GM19468 (cell line): Measurements from ENCODE around the gene ADGRV1.
"Not testable (repeated sequence)": the region's sequence is repeated elsewhere in the genome, so short reads cannot be mapped to it uniquely, and the experiment has no call there.

Experiments used
- ATAC-seq: cut with Tn5 transposase; IDR thresholded peaks from one replicate; pipeline ENCODE4 v1.9.1; 2021; ENCODE audit warnings: mild to moderate bottlenecking, moderate library complexity, moderate number of reproducible peaks; ENCODE audit not compliant: unreplicated experiment; ENCODE audit errors: extremely low read depth

Gene ADGRV1

GRCh38 chr5:91010090-91010489 is 451.5 kb downstream of the ADGRV1 start:
- no peak for ATAC-seq

- ATAC-seq: no peak
These were observed 452.4 kb downstream of the ADGRV1 start for GRCh38 chr5:91011029-91011428.

- not testable (repeated sequence) for ATAC-seq
These were observed 454.3 kb downstream of the ADGRV1 start for GRCh38 chr5:91012867-91013266.

DNA sequence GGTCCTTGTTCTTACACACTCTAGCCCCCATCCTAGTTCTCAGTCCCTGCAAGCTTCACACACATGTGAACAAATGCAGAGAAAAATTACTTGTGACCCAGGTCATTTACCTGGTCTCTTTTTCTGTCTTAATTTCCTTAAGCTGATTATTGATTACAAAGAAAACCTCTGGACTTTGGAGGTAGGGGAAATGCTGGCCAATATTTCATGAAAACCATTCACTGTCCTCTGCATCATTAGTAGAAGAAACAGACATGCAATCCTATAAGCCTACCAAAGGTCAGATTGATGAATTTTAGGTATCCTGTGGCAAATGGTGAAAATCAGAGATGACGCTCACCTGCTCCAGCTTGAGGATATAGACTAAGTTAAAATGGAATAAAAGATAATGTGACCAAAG is 457.7 kb downstream of the ADGRV1 start:
- ATAC-seq: no peak

GRCh38 chr5:91016954-91017700 is 458.5 kb downstream of the ADGRV1 start:
- ATAC-seq: no peak

- ATAC-seq: no peak
These were observed 459.6 kb downstream of the ADGRV1 start for GRCh38 chr5:91018200-91018599.

DNA sequence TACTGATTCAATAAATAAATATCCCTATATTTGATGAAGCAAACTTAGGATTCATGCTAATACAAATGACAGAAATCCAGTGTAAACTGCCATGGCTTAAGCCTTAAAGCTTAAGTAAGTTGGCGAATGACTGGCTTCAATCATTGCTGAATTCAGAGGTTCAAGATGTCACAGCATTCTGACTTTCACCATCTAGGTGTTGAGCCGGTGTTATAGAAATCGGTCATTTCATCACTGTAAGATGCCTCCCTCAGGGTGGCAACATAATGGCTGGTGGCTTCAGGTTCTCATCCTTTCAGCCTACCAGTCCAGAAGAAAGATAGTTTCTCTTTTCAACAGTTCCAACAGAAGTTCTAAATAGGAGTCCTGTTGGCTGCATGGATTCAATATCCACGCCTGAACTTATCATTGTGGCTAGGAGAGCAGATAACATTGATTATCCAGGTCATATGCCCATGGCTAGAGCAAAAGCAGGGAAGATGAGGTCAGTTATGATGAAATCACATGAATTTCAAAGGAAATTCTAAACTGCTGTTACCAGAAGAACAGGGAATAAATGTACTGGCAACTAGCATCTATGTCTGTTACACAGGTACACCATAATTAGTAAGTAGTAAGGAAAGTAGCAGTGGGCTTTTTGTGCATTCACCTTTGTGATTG is 460.2 kb downstream of the ADGRV1 start:
- ATAC-seq: no peak

- ATAC-seq: no peak
These were observed 461.6 kb downstream of the ADGRV1 start for GRCh38 chr5:91020065-91020800.

DNA sequence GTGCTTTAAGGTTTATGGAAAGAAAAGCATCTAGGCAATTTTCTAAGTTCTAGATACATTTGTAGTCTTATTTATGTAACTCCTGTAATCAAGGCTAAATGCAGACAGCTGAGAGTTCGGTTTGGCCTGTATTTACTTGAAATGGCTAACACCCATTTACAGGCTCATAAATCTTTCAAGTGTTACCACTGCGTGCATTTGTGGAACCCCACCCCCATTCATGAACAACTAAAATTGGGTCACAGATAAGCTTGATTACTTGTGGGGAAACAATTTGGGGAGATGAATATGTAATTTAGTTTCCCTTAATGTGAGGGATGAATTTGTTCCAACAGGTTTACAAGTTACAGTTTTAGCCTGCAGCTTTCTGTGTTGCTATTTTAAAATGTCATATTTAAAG is 463.9 kb downstream of the ADGRV1 start:
- no peak for ATAC-seq

DNA sequence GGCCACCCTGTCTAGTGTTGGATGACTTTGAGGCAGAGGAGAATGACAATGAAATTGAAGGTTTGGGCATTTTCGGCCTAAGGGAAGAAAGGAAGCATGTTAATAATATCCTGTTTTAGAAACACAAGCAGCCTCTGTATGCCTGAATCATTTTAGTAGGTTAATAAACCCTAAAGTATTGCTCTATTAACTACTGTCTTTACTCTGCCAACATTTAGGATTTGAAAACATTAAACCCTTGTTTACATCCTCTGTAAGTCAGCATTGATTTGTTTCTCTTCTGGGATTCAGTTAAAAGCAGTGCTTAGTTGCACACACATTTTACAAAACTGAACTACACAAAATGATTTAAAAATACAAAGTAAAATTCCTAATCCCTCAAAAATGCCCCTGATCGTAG is 465.6 kb downstream of the ADGRV1 start:
- ATAC-seq: no peak

DNA sequence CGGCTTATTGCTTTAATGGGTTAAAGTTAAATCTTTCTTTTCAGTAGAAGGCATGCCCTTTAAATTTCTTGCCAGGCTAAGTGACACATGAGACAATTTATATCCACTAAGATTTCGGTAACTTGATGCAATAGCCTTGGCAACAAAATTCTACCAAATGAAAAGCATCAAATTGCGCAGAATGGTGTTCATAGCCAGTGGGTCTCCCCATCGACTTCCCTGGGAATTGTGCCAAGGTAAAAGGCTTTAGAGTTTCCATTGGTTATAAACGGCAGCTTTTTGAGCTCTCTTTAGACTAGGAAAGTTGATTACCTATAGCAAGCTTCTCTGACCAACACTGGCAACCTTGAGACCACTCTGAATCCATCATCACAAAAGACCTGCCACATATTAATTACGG is 466.1 kb downstream of the ADGRV1 start:
- ATAC-seq: no peak

DNA sequence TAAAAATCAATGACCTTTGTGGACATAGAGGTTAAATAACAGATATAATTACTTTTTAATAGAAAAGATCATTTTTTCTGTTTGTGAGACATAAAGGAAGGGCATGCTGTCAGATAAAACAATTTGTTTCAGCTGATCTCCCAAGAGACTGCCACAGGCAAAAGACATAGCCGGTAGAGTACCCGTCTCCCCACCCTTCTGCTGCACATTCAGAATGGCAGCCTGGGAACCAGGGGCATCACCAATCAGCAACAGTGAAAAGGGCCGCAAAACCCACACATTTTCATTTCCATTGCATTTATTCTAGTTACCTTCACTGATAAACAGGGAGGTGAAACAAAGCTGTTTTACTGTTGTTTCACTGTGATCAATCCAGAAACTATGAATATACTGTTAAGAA is 466.9 kb downstream of the ADGRV1 start:
- ATAC-seq: no peak

GRCh38 chr5:91025956-91026355 is 467.4 kb downstream of the ADGRV1 start:
- no peak for ATAC-seq

DNA sequence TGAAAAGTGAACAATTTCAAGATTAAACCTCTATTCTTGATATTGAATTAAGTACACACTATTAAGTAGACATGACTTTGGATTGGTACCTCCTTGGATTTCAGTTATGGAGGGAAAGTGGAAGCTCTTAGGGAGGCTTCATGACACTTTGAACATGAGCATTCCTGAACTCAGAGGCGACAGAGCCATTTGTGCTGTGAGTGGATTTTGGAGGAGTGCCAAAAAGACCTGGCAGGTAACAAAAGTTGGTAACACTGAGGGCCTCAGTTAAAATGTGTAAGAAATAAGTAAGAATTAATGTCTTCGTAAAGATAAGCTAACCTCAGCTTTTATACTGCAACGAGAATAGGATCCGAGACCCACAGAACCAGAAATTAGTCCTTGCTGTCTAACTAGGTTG is 467.9 kb downstream of the ADGRV1 start:
- no peak for ATAC-seq

- ATAC-seq: no peak
These were observed 469.0 kb downstream of the ADGRV1 start for GRCh38 chr5:91027405-91028139.

GRCh38 chr5:91028499-91028956 is 469.9 kb downstream of the ADGRV1 start:
- no peak for ATAC-seq

GRCh38 chr5:91030521-91031401 is 472.2 kb downstream of the ADGRV1 start:
- ATAC-seq: no peak

- no peak for ATAC-seq
These were observed 472.8 kb downstream of the ADGRV1 start for GRCh38 chr5:91031402-91031752.

- ATAC-seq: no peak
These were observed 473.5 kb downstream of the ADGRV1 start for GRCh38 chr5:91032125-91032524.

- ATAC-seq: no peak
These were observed 474.8 kb downstream of the ADGRV1 start for GRCh38 chr5:91033370-91033769.
